Aorta (tissue), 5 donors: Measurements from ENCODE around the gene PLEKHG2. TPM values are rescaled to one million over a fixed set of nuclear protein-coding genes. Genes with fewer than 3 reads are reported as not detected.

ENCODE experiments used
- ATAC-seq: fragments of 200-7000 bp; cut with Tn5 transposase; one replicate; pipeline ENCODE4 v1.9.1; 2022; ENCODE audit warnings: moderate library complexity; ENCODE audit not compliant: low FRiP score
- DNase-seq, 2 donors: peaks; one replicate each; pipeline ENCODE4 v3.0.0-alpha.2; 2020
- H3K27ac ChIP-seq, 2 donors: one replicate each; pipeline ENCODE4 v1.5.1; 2013; ENCODE audit warnings: low read length in 2 of 2, mild to moderate bottlenecking in 2 of 2, moderate library complexity in 2 of 2, control low read depth in 1 of 2, inconsistent platforms in 1 of 2, low read depth in 1 of 2
- H3K27me3 ChIP-seq, 2 donors: one replicate each; pipeline ENCODE4 v1.6.1; 2013; ENCODE audit warnings: control low read depth in 1 of 2, low read length in 1 of 2, mild to moderate bottlenecking in 1 of 2, moderate library complexity in 1 of 2; ENCODE audit not compliant: insufficient read depth in 2 of 2, control insufficient read depth in 1 of 2
- H3K36me3 ChIP-seq, 2 donors: one replicate each; pipeline ENCODE4 v1.6.1; 2013; ENCODE audit warnings: control low read depth in 1 of 2, low read length in 1 of 2, mild to moderate bottlenecking in 1 of 2; ENCODE audit not compliant: insufficient read depth in 2 of 2, control insufficient read depth in 1 of 2
- H3K4me1 ChIP-seq, 2 donors: one replicate each; pipeline ENCODE4 v1.6.1; 2013; ENCODE audit warnings: low read length in 2 of 2, control low read depth in 1 of 2, mild to moderate bottlenecking in 1 of 2, moderate library complexity in 1 of 2; ENCODE audit not compliant: insufficient read depth in 2 of 2, control insufficient read depth in 1 of 2
- H3K4me3 ChIP-seq, 2 donors: one replicate each; pipeline ENCODE4 v1.5.1; 2013; ENCODE audit warnings: low read length in 2 of 2, control low read depth in 1 of 2, mild to moderate bottlenecking in 1 of 2
- H3K9me3 ChIP-seq: one replicate; pipeline ENCODE4 v1.6.1; 2013; ENCODE audit warnings: mild to moderate bottlenecking, low read length; ENCODE audit not compliant: control insufficient read depth
- whole genome bisulfite sequencing, 2 donors: extraction: QIAGEN DNeasy Blood & Tissue Kit; methylation state at CpG; one replicate each; pipeline ENCODE4 v1.1.7; 2013; 5-methylcytosine and 5-hydroxymethylcytosine counted together
- intact Hi-C, 2 donors: fragments of 100-400 bp; cut with DNase I; formaldehyde crosslinking; loops; one replicate each; pipeline versions ENCODE4 v1.14.2 to v1.15.0; 2022
- polyA plus RNA-seq, 2 donors: library from polyadenylated mRNA; stranded (reverse); fragments of 200-250 nt; gene quantifications; one replicate each; pipeline ENCODE4 v1.2.3, GENCODE V29; 2013
- total RNA-seq, 2 donors: library from RNA; stranded (reverse); fragmentation: NEBNext Ultra II Directional; extraction: Animal tissue kit (Norgen Biotek cat#: 25700); gene quantifications; one replicate each; pipeline ENCODE4 v1.2.1, GENCODE V29; 2021
- donor health status: healthy with polysubstance abuse.
- donor health status: Bipolar disorder and iron deficiency.
- donor health status: DM: no; HTN: no; CAD: no.
- donor health status: DM: no; HTN: no; CAD: no.
- donor health status: DM: yes; HTN: yes; CAD: no.

PLEKHG2 gene
- total and polyA plus RNA-seq, 4 donors: 15.3 to 98.1 (median 80.4) TPM

DNA sequence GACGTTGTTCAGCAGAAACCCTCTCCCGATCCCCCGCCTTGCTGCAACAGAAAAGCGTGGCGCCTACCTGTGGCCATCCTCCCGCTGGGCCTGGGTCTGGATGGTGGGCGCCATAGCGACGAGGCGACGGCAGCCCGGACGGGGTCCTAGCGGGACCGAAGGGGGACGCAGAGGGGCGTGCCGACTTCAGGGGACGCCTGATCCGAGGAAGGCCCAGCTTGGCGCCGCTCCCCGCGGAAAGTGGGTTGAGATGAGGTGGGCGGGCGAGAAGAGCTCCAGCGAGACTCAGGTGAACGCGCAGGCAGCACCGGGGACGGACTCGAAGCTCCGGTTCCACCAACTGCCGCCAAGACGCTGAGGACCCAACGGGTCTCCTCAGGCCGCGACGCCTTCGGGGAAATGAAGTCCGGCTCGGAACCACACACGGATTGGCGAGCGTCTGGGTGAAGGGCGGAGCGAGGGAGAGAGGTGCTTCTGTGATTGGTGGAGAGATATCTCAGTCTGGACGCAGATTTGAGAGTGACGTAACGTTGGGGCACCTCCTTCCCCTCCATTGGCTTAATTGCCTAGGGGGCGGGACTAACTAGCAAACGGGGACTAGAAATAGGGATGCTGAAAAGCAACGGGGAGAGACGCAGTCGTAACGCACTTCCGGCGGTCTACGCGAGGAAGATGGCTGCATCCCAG is 21.6 kb upstream of the PLEKHG2 start, which contains the start of the genes MED29 and PAF1:
TSS of gene MED29 (plus strand) at position 628 of the 687 bp plus-strand sequence. CDS start at position 673, 45 bp downstream.
TSS of gene PAF1 (minus strand) at position 356 of the 687 bp plus-strand sequence. CDS start at position 114, 242 bp downstream.
- H3K27ac ChIP-seq: peak within 1 kb of the TSS; percentile 89 to 92

DNA sequence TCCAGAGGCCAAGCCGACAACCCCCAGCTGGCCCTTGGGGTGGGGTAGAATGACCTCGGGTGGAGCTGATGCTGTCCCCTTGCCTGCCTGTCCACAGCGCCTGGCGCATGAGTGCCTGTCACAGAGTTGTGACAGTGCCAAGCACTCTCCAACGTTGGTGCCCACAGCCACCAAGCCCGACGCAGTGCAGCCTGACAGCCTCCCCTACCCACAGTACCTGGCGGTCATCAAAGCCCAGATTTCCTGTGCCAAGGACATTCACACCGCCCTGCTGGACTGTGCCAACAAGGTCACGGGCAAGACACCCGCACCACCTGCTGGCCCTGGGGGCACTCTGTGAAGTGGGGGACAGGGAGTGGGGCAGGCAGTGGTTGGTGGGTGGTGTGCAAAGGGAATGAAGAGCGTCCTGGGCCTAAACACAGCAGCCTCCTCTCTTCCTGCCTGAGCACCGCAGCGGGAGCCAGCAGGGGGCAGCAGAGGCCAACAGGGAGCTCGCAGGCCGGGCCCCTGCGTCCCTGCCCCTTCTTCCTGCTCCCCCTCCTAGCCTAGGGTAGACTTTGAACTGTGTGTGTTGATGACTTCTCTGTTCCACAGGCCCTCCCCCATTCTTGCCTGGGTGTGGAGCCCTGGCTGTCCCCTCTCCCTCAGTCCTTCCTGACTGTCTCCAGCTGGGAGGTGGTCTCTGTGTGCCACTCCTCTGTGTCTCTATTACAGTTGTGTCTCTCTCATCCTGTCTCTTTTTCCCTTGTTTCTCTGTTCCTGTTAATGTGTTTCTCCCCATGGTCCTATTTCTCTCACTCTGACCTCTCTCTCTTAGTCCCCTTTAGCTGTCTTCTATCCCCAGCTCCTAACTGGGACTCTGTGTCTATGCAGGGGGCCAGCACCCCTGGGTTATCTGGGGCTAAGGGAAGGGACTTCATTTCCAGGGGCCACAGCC is 14.8 kb upstream of the PLEKHG2 start:
- Histone ChIP-seq H3K27me3 (no peaks in the 10 kb centered on the region), H3K36me3 (no peaks in the 10 kb centered on the region), H3K4me3 (no peak overlapping the region), H3K9me3 (no peaks in the 10 kb centered on the region), H3K4me1 (no peaks in the 10 kb centered on the region), H3K27ac (peak overlapping the region in 1 of 2 donors; percentile 86)
- DNase-seq: peak; percentile 94 to 97
- peak; percentile 88 for ATAC-seq
- intact Hi-C loops: loop anchor here (1.0 to 5.0 kb wide), 3 partner anchors 13 to 135 kb away; partner anchors contain the start of genes EID2B (in 1 of the 2) and PLEKHG2 (in 1 of the 2)
- WGBS, 2 donors: 23 to 28% methylated on average over 15 to 17 of the region's 17 CpGs

More for the DNA sequence above, 21.6 kb upstream of the PLEKHG2 start, which contains the start of the genes MED29 and PAF1:
- H3K27me3 ChIP-seq: no peaks in the 10 kb centered on the region
- peak; percentile 98 for DNase-seq
- intact Hi-C loops: loop anchor here (1.0 to 5.0 kb wide), 2 partner anchors 46 to 49 kb away; partner anchors contain the start of genes RPS16 (in 1 of the 2) and SAMD4B (in 1 of the 2)
- no peaks in the 10 kb centered on the region for H3K4me1 ChIP-seq
- ATAC-seq: peak; percentile 98
- 0 to 1% methylated on average over 60 of the region's 60 CpGs for WGBS, 2 donors
- H3K9me3 ChIP-seq: no peaks in the 10 kb centered on the region
- H3K36me3 ChIP-seq: peaks cover 0 to 3% of the 10 kb centered on the region in 2 donors
- H3K4me3 ChIP-seq: peak within 1 kb of the TSS; percentile 84 to 90

DNA sequence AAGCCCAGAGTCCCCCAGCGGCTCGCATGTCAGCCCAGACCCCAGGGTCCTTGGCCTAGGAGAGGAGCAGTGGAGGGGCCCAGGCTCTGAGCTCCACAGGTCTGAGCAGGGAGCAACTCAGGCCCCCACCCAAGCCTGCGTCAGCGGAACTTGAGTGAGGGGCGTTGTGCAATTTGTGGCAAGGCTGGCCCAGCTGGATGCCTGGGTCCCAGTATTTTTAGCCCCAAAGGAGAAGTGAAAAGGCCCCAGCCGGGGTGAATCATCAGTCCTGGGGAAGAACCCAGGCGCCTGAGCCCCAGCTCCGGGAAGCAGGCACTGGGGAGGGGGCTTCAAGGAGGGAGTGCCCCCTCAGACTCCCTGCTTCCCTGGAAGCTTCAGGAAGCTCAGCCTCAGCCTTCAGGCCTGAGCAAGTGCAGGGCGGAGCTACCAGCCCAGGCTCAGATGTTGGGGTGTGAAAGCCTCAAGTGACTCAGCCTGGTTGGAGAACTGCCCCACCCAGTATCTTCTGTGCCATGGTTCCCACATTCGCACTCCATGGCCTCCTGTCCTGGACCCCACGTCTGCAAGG is 14.1 kb upstream of the PLEKHG2 start:
- Histone ChIP-seq H3K4me3 (no peak overlapping the region), H3K4me1 (no peaks in the 10 kb centered on the region), H3K27ac (peak overlapping the region in 1 of 2 donors; percentile 86), H3K27me3 (no peaks in the 10 kb centered on the region), H3K9me3 (no peaks in the 10 kb centered on the region), H3K36me3 (no peaks in the 10 kb centered on the region)
- intact Hi-C loops: loop anchor here in 1 of 2 donors (5.0 kb wide), 1 partner anchor 134 kb away; the partner anchor contains the start of gene EID2B
- WGBS, 2 donors: 79 to 88% methylated on average over 11 of the region's 11 CpGs
- ATAC-seq (no peak), DNase-seq (peak; percentile 89 to 93)

DNA sequence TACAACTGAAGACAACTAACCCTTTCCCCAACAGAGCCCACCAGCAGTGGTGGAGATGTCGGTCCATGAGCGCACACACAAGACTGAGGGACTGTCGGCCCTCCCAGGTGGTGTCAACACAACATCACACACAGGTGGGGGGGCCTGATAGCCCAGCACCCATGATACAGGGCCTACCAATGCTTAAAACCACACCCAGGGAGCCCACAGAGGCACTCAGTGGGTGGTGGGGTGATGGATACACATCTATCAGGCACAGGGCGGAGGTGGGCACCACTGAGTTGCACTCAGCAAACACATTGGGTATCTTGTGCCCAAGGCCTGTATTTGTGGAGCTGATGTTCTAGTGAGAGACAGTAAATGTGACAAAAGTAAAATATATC is 12.8 kb upstream of the PLEKHG2 start:
- H3K27ac ChIP-seq: no peak overlapping the region
- ATAC-seq (no peak), DNase-seq (no peak)
- intact Hi-C loops: loop anchor here (5.0 to 10.0 kb wide), 2 partner anchors 133 to 1145 kb away; partner anchors contain the start of genes PPP1R14A (in 2 of the 2) and EID2B (in 1 of the 2)
- H3K36me3 ChIP-seq: no peaks in the 10 kb centered on the region
- H3K9me3 ChIP-seq: no peaks in the 10 kb centered on the region
- no peaks in the 10 kb centered on the region for H3K4me1 ChIP-seq
- 92 to 96% methylated on average over 4 of the region's 4 CpGs for WGBS, 2 donors
- H3K4me3 ChIP-seq: no peak overlapping the region
- no peaks in the 10 kb centered on the region for H3K27me3 ChIP-seq

DNA sequence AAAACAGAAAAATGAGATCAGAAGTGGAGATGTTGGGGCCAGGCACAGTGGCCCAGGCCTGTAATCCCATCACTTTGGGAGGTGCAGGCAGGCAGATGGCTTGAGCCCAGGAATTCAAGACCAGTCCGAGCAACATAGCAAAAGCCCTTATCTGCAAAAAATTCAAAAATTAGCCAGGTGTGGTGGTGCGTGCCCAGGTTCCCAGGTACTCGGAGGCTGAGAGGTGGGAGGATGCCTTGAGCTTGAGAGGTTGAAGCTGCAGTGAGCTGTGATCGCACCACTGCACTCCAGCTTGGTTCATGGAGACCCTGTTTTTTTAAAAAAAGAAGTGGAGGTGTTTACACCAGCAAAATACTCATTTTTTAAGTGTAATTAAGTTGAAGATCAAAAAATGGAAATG is 12.4 kb upstream of the PLEKHG2 start:
- H3K27ac ChIP-seq: no peak overlapping the region
- no peak overlapping the region for H3K4me3 ChIP-seq
- no peaks in the 10 kb centered on the region for H3K9me3 ChIP-seq
- WGBS, 2 donors: 79 to 86% methylated on average over 4 of the region's 4 CpGs
- DNase-seq (no peak), ATAC-seq (no peak)
- H3K4me1 ChIP-seq: no peaks in the 10 kb centered on the region
- H3K27me3 ChIP-seq: no peaks in the 10 kb centered on the region
- intact Hi-C loops: loop anchor here (10.0 kb wide), 1 partner anchor 1145 kb away; the partner anchor contains the start of gene PPP1R14A (in 2 of the 2)
- H3K36me3 ChIP-seq: no peaks in the 10 kb centered on the region

DNA sequence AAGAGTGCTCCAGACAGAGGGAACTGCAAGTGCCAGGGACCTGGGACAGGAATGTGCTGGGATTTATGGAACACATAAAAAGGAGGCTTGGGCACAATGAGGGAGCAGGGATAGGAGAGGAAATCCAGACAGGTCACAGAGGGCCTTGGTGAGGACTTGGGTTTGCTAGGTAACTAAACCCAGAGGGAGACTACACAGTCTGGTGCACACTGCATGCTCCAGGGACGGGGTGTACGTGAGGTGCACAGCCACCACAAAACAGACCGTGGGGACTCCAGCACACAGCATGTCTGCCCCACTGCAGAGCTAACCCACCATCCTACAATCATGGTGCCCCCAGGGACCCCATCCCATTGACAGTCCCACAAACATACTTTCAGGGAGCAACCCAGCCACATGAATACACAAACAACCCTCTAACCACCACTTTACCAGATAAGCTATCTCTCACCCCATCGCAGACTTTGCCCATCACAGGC is 11.4 kb upstream of the PLEKHG2 start:
- H3K9me3 ChIP-seq: no peaks in the 10 kb centered on the region
- peak overlapping the region in 1 of 2 donors; percentile 4 for H3K27ac ChIP-seq
- 42 to 54% methylated on average over 4 of the region's 4 CpGs for WGBS, 2 donors
- H3K4me3 ChIP-seq: no peak overlapping the region
- H3K27me3 ChIP-seq: no peaks in the 10 kb centered on the region
- DNase-seq (no peak), ATAC-seq (no peak)
- H3K36me3 ChIP-seq: no peaks in the 10 kb centered on the region
- no peaks in the 10 kb centered on the region for H3K4me1 ChIP-seq
- intact Hi-C loops: loop anchor here (10.0 kb wide), 1 partner anchor 1146 kb away; the partner anchor contains the start of gene PPP1R14A (in 2 of the 2)

DNA sequence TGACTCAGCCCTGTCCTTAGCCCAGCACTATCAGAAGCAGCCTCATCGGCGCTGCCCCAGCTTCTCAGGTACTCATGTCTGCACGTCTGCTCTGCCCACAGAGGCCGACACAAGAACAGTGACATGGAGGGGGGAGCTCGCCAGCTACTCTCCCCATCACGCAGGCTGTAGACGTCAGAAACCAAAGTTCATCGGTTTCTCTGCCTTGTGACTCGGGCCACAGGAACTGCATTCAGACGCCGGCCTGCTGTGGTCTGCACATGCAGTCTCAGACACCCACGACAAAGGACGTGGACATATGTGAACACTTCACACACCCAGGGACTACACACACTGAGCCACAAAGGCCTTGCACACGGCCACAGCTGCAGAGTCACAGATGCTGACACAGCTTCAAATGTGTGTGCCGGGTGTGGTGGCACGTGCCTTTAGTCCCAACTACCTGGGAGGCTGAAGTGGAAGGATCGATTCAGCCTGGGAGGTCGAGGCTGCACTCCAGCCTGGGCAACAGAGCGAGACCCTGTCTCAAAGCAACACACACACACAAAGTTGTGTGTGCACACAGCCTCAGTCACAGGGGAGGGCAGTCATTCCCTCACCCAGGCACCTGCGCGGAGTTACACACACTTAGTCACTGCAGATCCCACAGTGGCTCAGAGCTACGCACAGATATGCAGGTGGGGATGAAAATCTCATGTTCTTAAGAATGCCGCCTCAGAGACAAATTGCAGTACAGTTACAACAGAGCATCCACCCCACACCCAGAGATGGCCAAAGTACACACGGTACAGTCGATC is 10.7 kb upstream of the PLEKHG2 start:
- Histone ChIP-seq H3K4me1 (no peaks in the 10 kb centered on the region), H3K9me3 (no peaks in the 10 kb centered on the region), H3K36me3 (no peaks in the 10 kb centered on the region), H3K27me3 (peaks cover 0 to 1% of the 10 kb centered on the region in 2 donors), H3K27ac (peak overlapping the region in 1 of 2 donors; percentile 4), H3K4me3 (no peak overlapping the region)
- intact Hi-C loops: loop anchor here (10.0 kb wide), 1 partner anchor 1147 kb away; the partner anchor contains the start of gene PPP1R14A (in 2 of the 2)
- no peak for ATAC-seq
- DNase-seq: peak; percentile 82 to 85
- 35 to 38% methylated on average over 25 of the region's 25 CpGs for WGBS, 2 donors
